T follicular helper cell (primary cell): Measurements from ENCODE around the gene CACNA1I.
"Not testable (repeated sequence)": the region's sequence is repeated elsewhere in the genome, so short reads cannot be mapped to it uniquely, and the experiment has no call there.

Experiments used
- DNase-seq: peaks from one replicate; pipeline ENCODE4 v3.0.0-alpha.2; 2020; ENCODE audit warnings: low read depth
- total RNA-seq, 2 experiments: gene quantifications; one replicate each; lab custom pipeline; 2026; lab: John Stamatoyannopoulos, UW

CACNA1I gene
- total RNA-seq = 2.6 to 92.3 reads per million in 2 experiments

DNA sequence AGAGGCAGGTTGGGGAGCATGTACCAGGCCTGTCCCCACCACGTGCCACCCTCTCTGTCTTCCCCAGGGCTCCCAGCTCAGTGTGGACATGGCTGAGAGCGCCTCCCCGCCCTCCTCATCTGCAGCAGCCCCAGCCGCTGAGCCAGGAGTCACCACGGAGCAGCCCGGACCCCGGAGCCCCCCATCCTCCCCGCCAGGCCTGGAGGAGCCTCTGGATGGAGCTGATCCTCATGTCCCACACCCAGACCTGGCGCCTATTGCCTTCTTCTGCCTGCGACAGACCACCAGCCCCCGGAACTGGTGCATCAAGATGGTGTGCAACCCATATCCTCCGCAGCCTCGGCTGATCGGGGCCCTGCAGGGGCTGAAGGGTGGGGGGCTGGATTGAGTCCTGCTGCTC is at the start of gene CACNA1I:
TSS of gene CACNA1I (plus strand) at position 89 of the 400 bp plus-strand sequence. CDS start at position 89, 0 bp downstream.
- DNase-seq = no peak

DNA sequence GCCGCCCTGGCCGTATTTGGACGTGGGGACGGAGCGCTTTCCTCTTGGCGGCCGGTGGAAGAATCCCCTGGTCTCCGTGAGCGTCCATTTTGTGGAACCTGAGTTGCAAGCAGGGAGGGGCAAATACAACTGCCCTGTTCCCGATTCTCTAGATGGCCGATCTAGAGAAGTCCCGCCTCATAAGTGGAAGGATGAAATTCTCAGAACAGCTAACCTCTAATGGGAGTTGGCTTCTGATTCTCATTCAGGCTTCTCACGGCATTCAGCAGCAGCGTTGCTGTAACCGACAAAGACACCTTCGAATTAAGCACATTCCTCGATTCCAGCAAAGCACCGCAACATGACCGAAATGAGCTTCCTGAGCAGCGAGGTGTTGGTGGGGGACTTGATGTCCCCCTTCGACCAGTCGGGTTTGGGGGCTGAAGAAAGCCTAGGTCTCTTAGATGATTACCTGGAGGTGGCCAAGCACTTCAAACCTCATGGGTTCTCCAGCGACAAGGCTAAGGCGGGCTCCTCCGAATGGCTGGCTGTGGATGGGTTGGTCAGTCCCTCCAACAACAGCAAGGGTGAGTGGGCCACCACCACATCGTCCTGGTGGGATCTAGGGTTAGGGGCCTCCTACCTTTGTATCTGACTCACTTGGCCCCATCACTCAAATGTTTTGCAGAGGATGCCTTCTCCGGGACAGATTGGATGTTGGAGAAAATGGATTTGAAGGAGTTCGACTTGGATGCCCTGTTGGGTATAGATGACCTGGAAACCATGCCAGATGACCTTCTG is 49.3 kb upstream of the CACNA1I start:
- DNase-seq = not testable (repeated sequence)

GRCh38 chr22:39522091-39522490 is 48.5 kb upstream of the CACNA1I start:
- not testable (repeated sequence) for DNase-seq

- DNase-seq = no peak
Measured at GRCh38 chr22:39522567-39523300, 47.8 kb upstream of the CACNA1I start.

DNA sequence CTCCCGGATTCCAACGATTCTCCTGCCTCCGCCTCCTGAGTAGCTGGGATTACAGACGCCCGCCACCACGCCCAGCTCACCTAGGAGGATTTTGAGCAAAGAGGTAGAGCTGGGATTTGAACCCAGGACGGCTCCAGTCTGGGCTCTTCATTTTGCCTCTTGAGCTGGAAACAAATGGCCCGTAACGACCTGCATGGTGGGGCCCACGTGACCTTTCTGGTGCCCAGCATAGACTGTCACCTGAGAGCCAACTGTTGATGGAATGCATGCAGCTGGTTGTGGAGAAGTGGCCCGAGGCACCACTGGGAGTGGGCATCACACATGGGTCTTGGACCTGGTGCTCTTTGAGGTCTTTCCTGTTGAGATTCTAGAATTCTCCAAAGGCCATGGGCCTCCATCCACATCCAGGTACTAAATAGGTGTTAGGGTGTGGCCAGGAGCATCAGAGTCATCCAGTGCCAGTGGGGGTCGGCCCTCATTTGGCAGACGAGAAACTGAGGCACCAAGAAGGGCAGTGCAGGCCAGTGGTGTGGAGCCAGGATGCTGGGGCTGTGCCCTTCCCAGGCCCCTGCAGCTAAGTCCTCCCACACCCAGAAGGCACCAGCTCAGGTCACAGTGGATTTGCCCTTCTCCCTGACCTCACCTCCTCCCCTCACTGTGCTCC is 46.3 kb upstream of the CACNA1I start:
- no peak for DNase-seq

- DNase-seq = no peak
Measured at GRCh38 chr22:39524753-39525657, 45.5 kb upstream of the CACNA1I start.

GRCh38 chr22:39525658-39525975 is 44.9 kb upstream of the CACNA1I start:
- no peak for DNase-seq

GRCh38 chr22:39526736-39527171 is 43.8 kb upstream of the CACNA1I start:
- no peak for DNase-seq

GRCh38 chr22:39527481-39527961 is 43.0 kb upstream of the CACNA1I start:
- no peak for DNase-seq

- no peak for DNase-seq
Measured at GRCh38 chr22:39528080-39528661, 42.4 kb upstream of the CACNA1I start.

- peak; percentile 91 for DNase-seq
Measured at GRCh38 chr22:39528681-39529486, 41.7 kb upstream of the CACNA1I start.

DNA sequence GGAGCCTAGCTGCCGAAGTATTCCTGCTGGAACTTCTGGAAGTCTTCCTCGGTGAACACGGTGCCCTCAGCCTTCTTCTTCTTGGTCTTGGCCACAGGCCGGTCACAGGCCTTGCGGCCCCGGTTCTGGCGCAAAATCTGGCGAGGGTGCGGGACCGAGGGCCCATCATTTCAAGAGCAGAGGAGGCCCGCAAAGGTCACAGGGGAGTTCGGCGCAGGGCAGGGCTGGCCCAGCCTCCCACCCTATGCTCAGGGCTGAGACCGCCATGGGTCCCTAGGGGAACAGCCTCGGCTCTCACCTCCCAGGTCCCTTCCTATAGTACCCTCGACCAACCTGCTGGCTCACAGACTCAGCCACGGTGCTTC is 41.1 kb upstream of the CACNA1I start:
- no peak for DNase-seq

- no peak for DNase-seq
Measured at GRCh38 chr22:39530116-39530515, 40.4 kb upstream of the CACNA1I start.

DNA sequence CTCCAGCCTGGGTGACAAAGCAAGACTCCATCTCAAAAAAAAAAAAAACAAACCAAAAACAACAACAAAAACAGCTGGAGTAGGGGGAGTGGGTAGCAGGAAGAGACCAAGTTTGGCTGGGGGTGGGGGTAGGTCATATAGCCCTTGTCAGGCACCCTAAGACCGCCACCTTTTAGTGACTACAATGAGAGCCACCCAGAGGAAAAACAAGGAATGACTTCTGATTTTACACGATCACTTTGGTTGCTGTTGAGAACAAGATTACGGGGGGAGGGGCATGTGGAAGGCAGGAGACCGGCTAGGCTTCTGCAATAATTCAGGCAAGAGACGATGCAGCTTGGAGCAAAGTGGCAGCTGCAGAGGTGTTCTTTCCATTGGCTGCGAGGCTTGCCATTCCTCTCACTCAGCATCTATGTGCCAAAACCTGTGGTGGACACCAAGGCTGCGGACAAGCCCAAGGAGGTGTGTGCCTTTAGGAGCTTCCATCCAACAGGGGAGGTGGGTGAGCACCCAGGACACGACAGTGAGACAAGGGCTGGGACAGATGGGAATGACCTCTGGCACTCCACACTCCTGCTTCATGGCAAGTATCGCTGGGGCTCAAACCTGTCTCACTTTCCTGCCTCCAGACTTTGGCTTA is 39.7 kb upstream of the CACNA1I start:
- DNase-seq = no peak

GRCh38 chr22:39532215-39533073 is 38.1 kb upstream of the CACNA1I start, which contains the start of gene RPS19BP1:
Gene RPS19BP1 (minus strand): TSS chr22:39532748. CDS start chr22:39532738, 10 bp downstream.
- DNase-seq = peak; percentile 99

DNA sequence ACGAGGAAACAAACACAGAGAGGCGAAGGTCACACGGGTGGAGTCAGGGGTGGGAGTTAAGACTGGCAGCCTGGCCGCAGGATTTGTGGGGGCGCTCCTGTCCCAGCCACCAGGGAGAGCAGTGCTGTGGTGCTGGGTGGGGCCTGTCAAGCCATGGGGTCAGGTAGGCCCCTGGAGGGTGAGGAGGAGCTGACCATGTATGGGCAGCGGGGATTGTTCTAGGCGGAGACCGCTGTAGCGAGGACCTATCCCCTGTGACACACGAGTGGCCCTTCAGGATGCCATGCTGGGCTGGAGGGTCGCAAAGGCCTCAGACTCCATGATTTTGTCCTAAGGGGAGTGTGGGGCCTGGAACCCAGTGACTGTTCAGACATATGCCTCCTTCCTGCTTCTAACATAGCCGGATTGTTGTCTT is 36.5 kb upstream of the CACNA1I start:
- no peak for DNase-seq

GRCh38 chr22:39534591-39535356 is 35.8 kb upstream of the CACNA1I start:
- DNase-seq = peak; percentile 68

DNA sequence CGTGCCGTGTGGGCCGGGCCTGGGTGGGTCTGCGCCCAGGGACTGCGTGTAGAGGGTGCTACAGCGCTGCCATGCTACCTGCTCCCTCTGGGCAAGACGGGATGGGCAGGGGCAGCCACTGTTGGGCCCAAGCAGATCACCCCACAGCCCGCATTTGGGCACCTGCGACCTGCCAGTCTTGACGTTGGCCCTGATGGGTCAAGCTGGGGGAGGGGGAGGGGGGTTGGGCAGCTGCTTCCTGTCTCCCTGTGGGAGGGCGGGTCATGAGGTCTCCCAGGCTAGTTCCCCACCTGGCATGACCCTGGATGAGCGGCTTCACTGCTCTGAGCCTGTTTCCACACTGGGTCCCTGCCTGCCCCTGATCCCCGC is 35.2 kb upstream of the CACNA1I start:
- DNase-seq = no peak
